Adrenal gland (tissue), 12 donors: ENCODE results near the gene KAZN. TPM values are rescaled to one million over a fixed set of nuclear protein-coding genes. Genes with fewer than 3 reads are reported as not detected.
A peak's percentile ranks its signal among the peaks of the same experiment; 100 is the strongest.

ENCODE experiments used
- DNase-seq, 7 donors: peaks; one replicate each; pipeline ENCODE4 v3.0.0-alpha.2; 2019 to 2020
- H3K27ac ChIP-seq, 5 donors: fragments of 200-600 bp; sonication (generic) in 4 of 5; 1 replicate in 3 of 5; 2 replicates in 2 of 5; pipeline versions ENCODE4 v1.5.1 to v1.8.0; 2016 to 2020; ENCODE audit warnings: mild to moderate bottlenecking in 1 of 5
- H3K27me3 ChIP-seq: fragments of 200-600 bp; 2 replicates; pipeline ENCODE4 v1.8.0; 2021
- H3K36me3 ChIP-seq, 2 donors: fragments of 200-600 bp; replicated peaks in 1 of 2; 1 replicate in 1 of 2; 2 replicates in 1 of 2; pipeline versions ENCODE4 v1.5.1 to v1.8.0; 2018 to 2022
- H3K4me1 ChIP-seq, 2 donors: fragments of 200-600 bp; replicated peaks in 1 of 2; 1 replicate in 1 of 2; 2 replicates in 1 of 2; pipeline versions ENCODE4 v1.5.1 to v1.8.0; 2018 to 2021
- H3K4me3 ChIP-seq, 4 donors: fragments of 200-600 bp; sonication (generic) in 3 of 4; one replicate each; pipeline ENCODE4 v1.5.1; 2016 to 2018
- H3K9me3 ChIP-seq, 3 donors: fragments of 200-600 bp; sonication (generic) in 1 of 3; replicated peaks in 1 of 3; 1 replicate in 2 of 3; 2 replicates in 1 of 3; pipeline versions ENCODE4 v1.5.1 to v1.8.0; 2016 to 2021
- POLR2A ChIP-seq, 2 donors: fragments of 450-650 bp; IDR thresholded peaks; one replicate each; pipeline ENCODE4 v1.6.1; 2017; ENCODE audit warnings: antibody characterized with exemption in 2 of 2, mild to moderate bottlenecking in 2 of 2, moderate library complexity in 1 of 2
- WGBS, 4 donors: extraction: QIAGEN DNeasy Blood & Tissue Kit in 2 of 4; methylation state at CpG; one replicate each; pipeline versions ENCODE4 v1.1.5 to v1.1.7; 2013 to 2017; 5-methylcytosine and 5-hydroxymethylcytosine counted together
- intact Hi-C, 2 donors: fragments of 100-400 bp; cut with DNase I; formaldehyde crosslinking; loops; one replicate each; pipeline versions ENCODE4 v1.14.1 to v1.15.0; 2022 to 2023
- polyA plus RNA-seq, 3 donors: library from polyadenylated mRNA; stranded (reverse); fragments of 200-250 nt in 2 of 3; fragments of 350-450 nt in 1 of 3; fragmentation: Illumina TruSeq in 1 of 3; extraction: RNeasy Lipid Tissue Mini Kit (QIAGEN cat#74804) in 1 of 3; gene quantifications; one replicate each; pipeline ENCODE4 v1.2.3, GENCODE V29; 2013 to 2014
- total RNA-seq, 9 donors: library from RNA; depleted of rRNA in 4 of 9; stranded (reverse); fragments of >200 nt in 4 of 9; fragments of 120-200 nt in 1 of 9; fragmentation: NEBNext Ultra II Directional in 1 of 9; extraction: Animal tissue kit (Norgen Biotek cat#: 25700) in 1 of 9; gene quantifications; one replicate each; pipeline versions ENCODE4 v1.1.0 to v1.2.4, GENCODE V29; 2013 to 2023
- TF ChIP-seq, protein P1 (sequence below), 6 experiments: fragments of 450-650 bp in 4 of 6; fragments of 200-600 bp in 2 of 6; sonication (generic) in 1 of 6; IDR thresholded peaks; 1 replicate in 5 of 6; 2 replicates in 1 of 6; pipeline versions ENCODE4 v1.5.1 to v1.8.0; 2016 to 2021; ENCODE audit warnings: antibody characterized with exemption in 6 of 6, mild to moderate bottlenecking in 2 of 6, moderate library complexity in 1 of 6
- donor health status: healthy with polysubstance abuse.
- donor health status: Bipolar disorder and iron deficiency.
- donor health status: DM: yes; HTN: yes; CAD: no.
- donor health status: DM: no; HTN: no; CAD: no.
- donor health status: DM: no; HTN: no; CAD: no.
- donor health status: DM: yes; HTN: yes; CAD: no.

Gene KAZN
- total and polyA plus RNA-seq, 12 donors, result 5.9 to 63.4 (median 29.5) TPM

DNA sequence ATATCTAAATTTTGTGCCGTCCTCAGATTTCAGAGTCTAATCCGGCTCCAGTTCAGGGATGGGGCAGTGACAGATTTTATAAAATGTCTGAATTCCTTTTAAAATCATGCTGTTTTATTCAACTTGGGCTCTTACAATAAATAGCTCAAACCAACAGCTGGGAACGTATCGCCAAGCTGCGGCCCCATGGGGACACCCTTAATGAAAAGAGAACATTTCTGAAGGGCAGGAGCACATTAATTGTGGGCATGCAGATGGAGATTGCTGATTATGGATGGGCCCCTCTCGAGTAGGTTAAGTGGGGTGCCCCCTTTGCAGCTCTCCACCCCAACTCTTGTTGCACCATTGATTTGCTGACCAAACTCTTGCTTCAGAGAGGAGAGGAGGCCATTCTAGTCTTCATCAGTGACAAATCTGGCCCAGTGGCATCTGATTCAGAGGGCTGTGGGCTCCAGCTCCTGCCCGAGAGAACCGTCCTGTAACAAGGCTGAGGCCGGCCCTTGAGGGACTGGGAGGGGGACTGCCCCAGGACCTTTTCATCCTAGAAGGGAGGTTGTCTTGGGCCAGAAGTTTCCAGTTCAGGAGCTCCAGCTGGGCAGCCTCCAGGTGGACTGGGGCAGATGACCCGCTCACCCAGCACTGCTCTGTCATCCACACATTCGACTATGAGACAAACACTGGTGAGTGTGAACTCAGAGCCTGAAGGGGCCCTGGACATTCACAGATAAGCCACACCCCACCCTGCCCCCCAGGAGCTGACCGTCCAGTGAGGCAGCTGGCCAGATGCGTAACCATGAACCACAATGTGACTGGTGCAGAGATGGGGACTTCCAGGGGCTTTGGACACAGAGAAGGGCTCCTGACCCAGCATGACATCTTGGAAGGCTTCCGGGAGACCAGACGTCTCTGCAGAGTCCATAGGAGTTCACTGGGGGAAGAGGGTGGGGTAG lies 500.0 kb downstream of the KAZN start:
- H3K4me1 ChIP-seq, result no peaks in the 10 kb centered on the region
- TF ChIP-seq, protein P1, sequence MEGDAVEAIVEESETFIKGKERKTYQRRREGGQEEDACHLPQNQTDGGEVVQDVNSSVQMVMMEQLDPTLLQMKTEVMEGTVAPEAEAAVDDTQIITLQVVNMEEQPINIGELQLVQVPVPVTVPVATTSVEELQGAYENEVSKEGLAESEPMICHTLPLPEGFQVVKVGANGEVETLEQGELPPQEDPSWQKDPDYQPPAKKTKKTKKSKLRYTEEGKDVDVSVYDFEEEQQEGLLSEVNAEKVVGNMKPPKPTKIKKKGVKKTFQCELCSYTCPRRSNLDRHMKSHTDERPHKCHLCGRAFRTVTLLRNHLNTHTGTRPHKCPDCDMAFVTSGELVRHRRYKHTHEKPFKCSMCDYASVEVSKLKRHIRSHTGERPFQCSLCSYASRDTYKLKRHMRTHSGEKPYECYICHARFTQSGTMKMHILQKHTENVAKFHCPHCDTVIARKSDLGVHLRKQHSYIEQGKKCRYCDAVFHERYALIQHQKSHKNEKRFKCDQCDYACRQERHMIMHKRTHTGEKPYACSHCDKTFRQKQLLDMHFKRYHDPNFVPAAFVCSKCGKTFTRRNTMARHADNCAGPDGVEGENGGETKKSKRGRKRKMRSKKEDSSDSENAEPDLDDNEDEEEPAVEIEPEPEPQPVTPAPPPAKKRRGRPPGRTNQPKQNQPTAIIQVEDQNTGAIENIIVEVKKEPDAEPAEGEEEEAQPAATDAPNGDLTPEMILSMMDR (IDR thresholded peaks at IDR 0.05), result no peak
- TF ChIP-seq POLR2A (IDR thresholded peaks at IDR 0.05), result no peak
- H3K27ac ChIP-seq, result no peak overlapping the region
- intact Hi-C loops, result no loop called here
- WGBS, 4 donors, result 89 to 91% (median 91%) methylated on average over 12 to 15 of the region's 15 CpGs
- DNase-seq, result no peak
- H3K9me3 ChIP-seq, result no peaks in the 10 kb centered on the region
- H3K36me3 ChIP-seq, result no peaks in the 10 kb centered on the region
- H3K4me3 ChIP-seq, result no peak overlapping the region
- peaks cover 3% of the 10 kb centered on the region for H3K27me3 ChIP-seq

DNA sequence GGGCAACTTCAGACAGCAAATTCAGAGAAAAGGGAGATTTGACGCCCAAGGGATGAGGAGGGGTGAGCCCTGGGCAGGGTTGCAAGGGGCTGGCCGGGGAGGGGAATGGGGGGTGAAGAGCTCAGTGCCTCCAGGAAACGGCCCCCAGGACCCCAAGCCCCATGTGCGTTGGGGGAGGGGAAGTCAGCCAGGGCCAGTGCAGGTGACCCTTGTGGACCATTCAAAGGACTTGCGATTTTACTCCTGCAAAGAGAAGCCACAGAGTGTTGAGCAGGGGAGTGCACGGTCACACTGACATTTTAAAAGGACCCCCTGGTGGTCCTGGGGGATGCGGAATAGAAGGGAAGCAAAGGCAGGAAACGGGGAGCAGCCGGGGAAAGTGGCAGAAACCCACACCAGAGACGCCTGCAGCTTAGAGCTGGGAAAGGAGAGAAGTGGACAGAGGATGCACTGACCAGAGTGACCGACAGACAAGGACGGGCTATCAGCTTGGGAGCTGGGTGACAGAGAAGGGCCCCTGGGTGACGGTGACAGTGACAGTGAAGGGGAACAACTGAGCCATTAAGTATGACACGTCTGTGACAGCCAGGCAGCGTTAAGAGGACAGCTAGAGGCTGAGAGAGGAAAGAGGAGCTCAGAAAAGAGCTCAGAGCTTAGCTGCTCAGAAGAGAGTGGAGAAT lies 501.1 kb downstream of the KAZN start:
- no peak for TF ChIP-seq POLR2A (IDR thresholded peaks at IDR 0.05)
- TF ChIP-seq, protein P1 (IDR thresholded peaks at IDR 0.05), result no peak
- no peak overlapping the region for H3K27ac ChIP-seq
- no peak for DNase-seq
- no peaks in the 10 kb centered on the region for H3K9me3 ChIP-seq
- intact Hi-C loops, result loop anchor here in 1 of 2 donors (10.0 kb wide), 1 partner anchor 325 kb away; no protein-coding TSS in a partner anchor
- H3K4me1 ChIP-seq, result no peaks in the 10 kb centered on the region
- WGBS, 4 donors, result 45 to 50% (median 47%) methylated on average over 15 of the region's 15 CpGs
- peaks cover 3% of the 10 kb centered on the region for H3K27me3 ChIP-seq
- no peak overlapping the region for H3K4me3 ChIP-seq
- H3K36me3 ChIP-seq, result no peaks in the 10 kb centered on the region

DNA sequence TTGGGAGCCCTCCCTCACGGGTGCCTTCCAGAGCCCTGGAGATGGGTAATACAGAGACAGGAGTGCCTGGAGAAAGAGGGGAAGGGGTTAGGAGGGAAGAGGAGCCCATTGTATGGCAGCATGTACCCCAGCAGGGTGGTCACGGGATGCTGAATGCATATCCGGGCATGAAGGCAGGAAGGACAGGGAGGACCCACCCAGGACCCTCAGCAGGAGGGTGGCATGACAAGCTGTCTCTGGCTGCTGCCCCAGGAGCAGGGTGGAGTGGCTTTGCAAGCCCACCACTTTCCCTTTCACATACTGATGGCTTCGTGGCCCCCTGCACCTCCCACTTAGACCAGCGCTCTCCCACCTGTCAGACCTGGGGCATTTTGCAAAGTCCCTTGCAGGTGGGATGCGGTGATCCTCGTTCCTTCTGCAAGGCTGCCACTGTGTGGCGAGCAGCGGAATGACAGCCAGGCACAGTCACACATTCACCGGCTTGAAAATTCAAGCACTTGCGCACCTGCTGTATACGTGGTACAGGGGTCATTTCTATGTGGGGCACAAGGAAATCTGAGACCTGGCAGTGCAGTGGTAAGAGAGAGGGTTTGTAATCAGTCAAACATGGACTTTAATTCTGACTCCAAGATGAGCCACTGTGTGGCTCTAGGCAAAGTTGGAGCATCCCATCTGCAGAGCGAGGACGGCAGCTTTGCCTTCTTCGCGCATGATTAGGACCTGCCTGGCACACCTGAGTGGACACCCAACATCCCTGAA lies 501.8 kb downstream of the KAZN start:
- Histone ChIP-seq H3K27me3 (peaks cover 3% of the 10 kb centered on the region), H3K36me3 (no peaks in the 10 kb centered on the region), H3K4me1 (no peaks in the 10 kb centered on the region), H3K9me3 (no peaks in the 10 kb centered on the region), H3K27ac (no peak overlapping the region), H3K4me3 (no peak overlapping the region)
- peak in 5 of 7 donors; percentile 45 to 66 (median 56) for DNase-seq
- WGBS, 4 donors, result 8 to 17% (median 15%) methylated on average over 9 to 16 of the region's 16 CpGs
- no peak for TF ChIP-seq POLR2A (IDR thresholded peaks at IDR 0.05)
- TF ChIP-seq, protein P1 (IDR thresholded peaks at IDR 0.05), result peak; percentile 83 to 93 (median 92)
- intact Hi-C loops, result loop anchor here in 1 of 2 donors (10.0 kb wide), 1 partner anchor 325 kb away; no protein-coding TSS in a partner anchor
